Bronchial epithelial cell (primary cell): Measurements from ENCODE around the gene FBXW5. TPM values are rescaled to one million over a fixed set of nuclear protein-coding genes. Genes with fewer than 3 reads are reported as not detected.
A peak's percentile ranks its signal among the peaks of the same experiment; 100 is the strongest.

Source experiments
- DNase-seq: peaks from one replicate; pipeline ENCODE4 v3.0.0-alpha.2; 2010; ENCODE audit warnings: low read depth
- FAIRE-seq: peaks from 2 replicates; lab custom pipeline; 2011; peaks lifted over from hg19 to GRCh38; lab: Jason Lieb, UNC
- H3K27me3 ChIP-seq: 2 replicates; pipeline ENCODE4 v1.5.1; 2011; ENCODE audit warnings: low read length; ENCODE audit not compliant: control insufficient read depth, insufficient read depth
- H3K36me3 ChIP-seq: 2 replicates; pipeline ENCODE4 v1.5.1; 2011; ENCODE audit warnings: low read length; ENCODE audit not compliant: control insufficient read depth, insufficient read depth
- H3K4me3 ChIP-seq: 2 replicates; pipeline ENCODE4 v1.5.1; 2011; ENCODE audit warnings: mild to moderate bottlenecking, low read depth, low read length, control low read depth
- CTCF ChIP-seq: IDR thresholded peaks from 2 replicates; pipeline ENCODE4 v1.5.1; 2011; ENCODE audit warnings: mild to moderate bottlenecking, moderate library complexity, low read length, control low read depth, inconsistent platforms; ENCODE audit not compliant: insufficient read depth, severe bottlenecking
- total RNA-seq: library from RNA; depleted of rRNA; stranded (reverse); fragments of >200 nt; gene quantifications from 2 replicates; pipeline ENCODE4 v1.2.1, GENCODE V29; 2014

FBXW5 gene
- total RNA-seq, 1 donor from 2014 or later = 162 TPM

GRCh38 chr9:136926154-136926704, 18.3 kb downstream of the FBXW5 start:
- no peak for DNase-seq
- TF ChIP-seq CTCF = peak; percentile 27
- no peak for FAIRE-seq
- H3K27me3 ChIP-seq = no peaks in the 10 kb centered on the region
- peaks cover 10% of the 10 kb centered on the region for H3K36me3 ChIP-seq
- H3K4me3 ChIP-seq = no peak overlapping the region

GRCh38 chr9:136925414-136926153, 19.0 kb downstream of the FBXW5 start:
- FAIRE-seq (no peak), DNase-seq (no peak)
- no peaks in the 10 kb centered on the region for H3K27me3 ChIP-seq
- H3K36me3 ChIP-seq = peaks cover 14% of the 10 kb centered on the region
- H3K4me3 ChIP-seq = no peak overlapping the region
- TF ChIP-seq CTCF = peak; percentile 2

- peaks cover 16% of the 10 kb centered on the region for H3K36me3 ChIP-seq
- no peak for TF ChIP-seq CTCF
- no peaks in the 10 kb centered on the region for H3K27me3 ChIP-seq
- FAIRE-seq (no peak), DNase-seq (no peak)
- H3K4me3 ChIP-seq = no peak overlapping the region
Observed at GRCh38 chr9:136923881-136924280, 20.7 kb downstream of the FBXW5 start.

- TF ChIP-seq CTCF = no peak
- FAIRE-seq = no peak
- H3K36me3 ChIP-seq = peaks cover 18% of the 10 kb centered on the region
Observed at GRCh38 chr9:136922540-136922939, 22.0 kb downstream of the FBXW5 start.

GRCh38 chr9:136921718-136922117, 22.8 kb downstream of the FBXW5 start:
- Histone ChIP-seq H3K27me3 (no peaks in the 10 kb centered on the region), H3K4me3 (no peak overlapping the region), H3K36me3 (peaks cover 23% of the 10 kb centered on the region)
- FAIRE-seq (no peak), DNase-seq (no peak)
- TF ChIP-seq CTCF = no peak

More at GRCh38 chr9:136922540-136922939, 22.0 kb downstream of the FBXW5 start:
- H3K4me3 ChIP-seq = no peak overlapping the region
- DNase-seq = no peak
- H3K27me3 ChIP-seq = no peaks in the 10 kb centered on the region

GRCh38 chr9:136921307-136921706, 23.2 kb downstream of the FBXW5 start:
- FAIRE-seq = no peak
- Histone ChIP-seq H3K36me3 (peaks cover 22% of the 10 kb centered on the region), H3K4me3 (no peak overlapping the region), H3K27me3 (no peaks in the 10 kb centered on the region)
- TF ChIP-seq CTCF = no peak
- DNase-seq = no peak
